ENCODE results near the gene ATOH1.

ATOH1 gene

GRCh38 chr4:93809773-93810172, 18.8 kb upstream of the ATOH1 start:
- H3K4me1 ChIP-seq (ENCODE audit: low read depth, poor library complexity, severe bottlenecking) = no peaks in the 10 kb centered on the region
- H3K27me3 ChIP-seq (ENCODE audit: insufficient read depth, low read depth) = no peaks in the 10 kb centered on the region
- no peak overlapping the region for H3K4me3 ChIP-seq (IDR thresholded peaks at IDR 0.05; ENCODE audit: insufficient read depth, low read depth, low read length)
- no peaks in the 10 kb centered on the region for H4K20me1 ChIP-seq (ENCODE audit: insufficient read depth)
- H3K9ac ChIP-seq = no peak overlapping the region
- H3K4me2 ChIP-seq = no peak overlapping the region
- no peak overlapping the region for H2AFZ ChIP-seq (ENCODE audit: low read depth)
- no peak overlapping the region for H3K27ac ChIP-seq
- TF ChIP-seq CTCF (conservative IDR thresholded peaks at IDR 0.05; ENCODE audit: low read depth, low read length) = no peak
- no peaks in the 10 kb centered on the region for H3K79me2 ChIP-seq (ENCODE audit: insufficient read depth, low read depth)
- H3K36me3 ChIP-seq (ENCODE audit: insufficient read depth) = no peaks in the 10 kb centered on the region

DNA sequence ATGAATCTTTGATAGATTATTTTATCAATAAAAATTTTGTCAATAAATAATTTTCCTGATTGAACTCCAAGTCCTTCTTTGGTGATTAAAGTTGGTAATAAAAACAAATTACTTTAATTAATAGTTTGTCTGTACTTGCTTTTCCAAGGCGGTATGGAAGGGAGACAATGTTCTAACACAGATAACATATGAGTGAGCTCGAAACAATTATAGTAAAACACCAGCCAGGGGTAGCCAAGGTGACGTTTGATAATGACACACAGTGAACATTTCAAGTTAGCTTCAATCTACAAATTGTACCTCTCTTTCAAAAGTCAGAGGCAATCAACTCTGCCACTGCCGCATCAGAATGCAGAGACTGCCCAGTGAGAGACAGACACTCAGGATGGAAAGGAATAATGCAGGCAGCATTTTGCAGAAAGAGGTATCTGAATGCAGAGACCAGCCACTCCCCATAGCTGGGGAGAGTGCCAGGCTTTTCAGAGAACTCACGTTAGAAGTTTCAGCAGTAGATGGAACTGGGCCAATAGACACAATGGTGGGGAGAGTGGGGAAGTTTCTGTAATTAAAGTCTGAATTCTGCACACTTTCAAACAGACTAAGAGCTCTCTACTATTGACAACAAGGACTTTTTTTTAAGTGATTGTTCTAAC, 18.1 kb upstream of the ATOH1 start:
- no peak overlapping the region for H3K9ac ChIP-seq
- H3K4me1 ChIP-seq (ENCODE audit: low read depth, poor library complexity, severe bottlenecking) = no peaks in the 10 kb centered on the region
- no peak overlapping the region for H3K4me2 ChIP-seq
- H2AFZ ChIP-seq (ENCODE audit: low read depth) = no peak overlapping the region
- H3K36me3 ChIP-seq (ENCODE audit: insufficient read depth) = no peaks in the 10 kb centered on the region
- no peaks in the 10 kb centered on the region for H3K27me3 ChIP-seq (ENCODE audit: insufficient read depth, low read depth)
- no peak overlapping the region for H3K27ac ChIP-seq
- no peak for TF ChIP-seq CTCF (conservative IDR thresholded peaks at IDR 0.05; ENCODE audit: low read depth, low read length)
- H3K79me2 ChIP-seq (ENCODE audit: insufficient read depth, low read depth) = no peaks in the 10 kb centered on the region
- no peak overlapping the region for H3K4me3 ChIP-seq (IDR thresholded peaks at IDR 0.05; ENCODE audit: insufficient read depth, low read depth, low read length)
- H4K20me1 ChIP-seq (ENCODE audit: insufficient read depth) = no peaks in the 10 kb centered on the region

DNA sequence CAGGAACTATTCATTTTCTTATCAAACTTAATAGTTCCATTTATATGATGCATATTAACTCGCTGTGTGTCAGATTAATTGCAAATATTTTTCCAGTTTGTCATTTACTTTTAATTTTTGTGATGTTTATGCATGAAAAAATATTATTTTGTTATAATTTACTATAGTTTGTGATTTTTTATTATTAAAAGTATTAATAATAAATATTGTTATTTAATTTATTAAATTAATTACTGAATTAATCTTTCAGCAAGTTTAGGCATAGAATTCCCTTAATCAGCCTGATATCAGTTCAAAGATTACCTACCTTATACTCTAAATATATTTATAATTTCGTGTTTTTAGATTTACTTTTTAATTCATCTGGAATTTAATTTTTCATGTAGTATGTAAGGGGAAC, 15.5 kb upstream of the ATOH1 start:
- Histone ChIP-seq H3K27ac (no peak overlapping the region), H3K4me3 (IDR thresholded peaks at IDR 0.05; ENCODE audit: insufficient read depth, low read depth, low read length) (no peak overlapping the region)
- no peak for TF ChIP-seq CTCF (conservative IDR thresholded peaks at IDR 0.05; ENCODE audit: low read depth, low read length)

DNA sequence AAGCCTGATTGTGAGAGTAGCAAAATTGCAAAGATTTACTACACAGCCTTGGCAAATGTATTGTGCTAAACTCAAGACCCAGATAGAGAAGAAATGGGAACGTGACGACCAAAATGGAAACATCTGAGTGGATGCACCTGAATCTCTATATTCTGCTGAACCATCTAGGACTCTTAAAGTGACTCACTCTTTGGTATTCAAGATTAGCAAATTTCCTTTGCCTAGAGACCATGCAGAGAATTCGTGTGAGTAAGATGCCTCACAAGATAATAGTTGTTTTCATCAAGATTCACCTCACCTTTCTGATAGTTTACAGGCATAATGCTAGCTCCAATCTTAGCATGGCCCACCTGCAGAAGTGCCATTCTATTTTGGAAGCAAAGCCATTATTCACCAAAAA, 14.4 kb upstream of the ATOH1 start:
- TF ChIP-seq CTCF (conservative IDR thresholded peaks at IDR 0.05; ENCODE audit: low read depth, low read length) = no peak
- Histone ChIP-seq H3K79me2 (ENCODE audit: insufficient read depth, low read depth) (no peaks in the 10 kb centered on the region), H3K36me3 (ENCODE audit: insufficient read depth) (no peaks in the 10 kb centered on the region), H3K9ac (no peak overlapping the region), H2AFZ (ENCODE audit: low read depth) (no peak overlapping the region), H4K20me1 (ENCODE audit: insufficient read depth) (no peaks in the 10 kb centered on the region), H3K27me3 (ENCODE audit: insufficient read depth, low read depth) (no peaks in the 10 kb centered on the region), H3K4me2 (no peak overlapping the region), H3K4me1 (ENCODE audit: low read depth, poor library complexity, severe bottlenecking) (no peaks in the 10 kb centered on the region), H3K4me3 (IDR thresholded peaks at IDR 0.05; ENCODE audit: insufficient read depth, low read depth, low read length) (no peak overlapping the region), H3K27ac (no peak overlapping the region)

More for the DNA sequence above, 15.5 kb upstream of the ATOH1 start:
- Histone ChIP-seq H3K4me2 (no peak overlapping the region), H3K27me3 (ENCODE audit: insufficient read depth, low read depth) (no peaks in the 10 kb centered on the region), H4K20me1 (ENCODE audit: insufficient read depth) (no peaks in the 10 kb centered on the region), H3K36me3 (ENCODE audit: insufficient read depth) (no peaks in the 10 kb centered on the region), H3K79me2 (ENCODE audit: insufficient read depth, low read depth) (no peaks in the 10 kb centered on the region), H2AFZ (ENCODE audit: low read depth) (no peak overlapping the region), H3K9ac (no peak overlapping the region), H3K4me1 (ENCODE audit: low read depth, poor library complexity, severe bottlenecking) (no peaks in the 10 kb centered on the region)

Data from KMS-11 (cell line).